GM10847 (cell line): ENCODE results near the gene TCF12.

Experiments
- POLR2A ChIP-seq: IDR thresholded peaks from 2 replicates; pipeline ENCODE4 v1.6.1; 2011; ENCODE audit not compliant: insufficient read length; ENCODE audit errors: extremely low read depth

Gene TCF12

DNA sequence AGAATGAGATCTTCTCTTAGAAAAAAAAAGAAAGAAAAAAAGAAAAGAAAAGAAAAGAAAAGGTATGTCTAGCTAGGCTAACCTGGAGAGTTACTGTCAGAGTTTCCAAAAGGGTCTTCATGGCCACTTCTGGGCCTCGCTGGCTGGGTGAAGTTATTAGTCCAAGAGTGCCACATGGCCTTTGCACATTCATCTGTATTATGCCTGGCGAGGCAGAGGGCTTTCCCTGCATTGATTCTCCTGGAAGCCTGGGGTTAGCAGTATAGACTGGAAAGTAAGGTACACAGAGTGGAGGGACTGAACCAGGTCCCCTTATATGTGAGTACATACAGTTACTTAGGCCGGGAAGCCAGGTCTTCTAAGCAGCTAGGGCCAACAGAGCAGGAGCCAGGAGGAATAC, 403.0 kb downstream of the TCF12 start:
- TF ChIP-seq POLR2A = no peak

GRCh38 chr15:57321973-57322601, 403.6 kb downstream of the TCF12 start:
- no peak for TF ChIP-seq POLR2A

- no peak for TF ChIP-seq POLR2A
Observed at GRCh38 chr15:57322602-57323250, 404.3 kb downstream of the TCF12 start.

DNA sequence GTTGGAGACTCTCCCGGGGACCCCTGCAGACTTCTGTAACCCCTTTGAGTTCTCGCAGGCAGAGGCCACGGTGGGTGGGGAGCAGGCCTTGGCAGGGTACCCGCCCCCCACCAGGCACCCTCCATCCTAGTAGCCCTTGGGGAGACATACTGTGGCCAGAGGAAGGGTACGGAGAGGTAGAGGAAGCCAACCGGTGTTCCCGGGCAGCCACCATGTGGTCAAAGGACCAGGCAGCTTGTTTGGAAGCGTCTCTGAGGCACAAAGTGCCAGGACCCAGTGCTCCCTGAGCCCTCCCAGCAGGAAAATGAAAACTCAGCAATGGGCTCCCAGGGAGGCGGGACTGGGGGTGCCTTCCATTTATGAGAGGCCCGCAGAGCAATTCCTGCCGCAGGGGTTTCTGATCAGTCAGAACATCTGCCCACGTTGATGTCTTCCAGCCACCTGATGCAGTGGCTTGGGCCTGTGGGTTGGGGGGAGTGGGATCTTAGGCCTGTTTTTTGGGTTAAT, 404.9 kb downstream of the TCF12 start:
- no peak for TF ChIP-seq POLR2A

DNA sequence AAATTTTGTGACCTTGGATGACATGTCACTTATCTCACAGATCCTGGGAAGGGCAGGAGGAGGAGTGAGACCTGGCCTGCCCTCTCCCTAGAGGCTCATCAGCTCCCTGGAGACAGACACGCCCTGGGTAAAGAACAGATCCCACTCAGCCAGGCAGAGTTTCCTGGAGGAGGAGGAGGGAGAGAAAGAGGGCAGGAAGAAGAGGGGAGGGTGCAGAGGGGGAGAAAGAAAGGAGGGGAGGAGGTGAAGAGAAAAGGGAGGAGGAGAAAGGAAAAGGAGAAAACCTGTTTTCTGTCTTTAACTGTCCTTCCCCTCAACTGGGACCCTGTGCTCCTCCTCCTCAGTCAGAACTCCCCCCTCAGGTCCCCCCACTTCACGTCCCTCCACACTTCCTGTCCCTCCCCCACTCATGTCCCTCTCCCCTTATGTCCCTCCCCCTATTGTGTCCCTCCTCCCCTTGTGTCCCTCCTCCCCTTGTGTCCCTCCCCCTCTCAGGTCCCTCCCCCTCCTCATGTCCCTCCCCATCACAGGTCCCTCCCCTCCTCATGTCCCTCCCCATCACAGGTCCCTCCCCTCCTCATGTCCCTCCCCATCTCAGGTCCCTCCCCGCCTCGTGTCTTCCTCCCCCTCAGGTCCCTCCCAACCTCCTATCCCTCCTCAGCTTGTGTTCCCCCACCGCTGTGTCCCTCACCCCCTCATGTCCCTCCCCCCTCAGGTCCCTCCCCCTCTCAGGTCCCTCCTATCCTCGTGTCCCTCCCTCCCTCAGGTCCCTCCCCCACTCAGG, 405.6 kb downstream of the TCF12 start:
- TF ChIP-seq POLR2A = no peak

- no peak for TF ChIP-seq POLR2A
Observed at GRCh38 chr15:57324590-57324890, 406.1 kb downstream of the TCF12 start.

DNA sequence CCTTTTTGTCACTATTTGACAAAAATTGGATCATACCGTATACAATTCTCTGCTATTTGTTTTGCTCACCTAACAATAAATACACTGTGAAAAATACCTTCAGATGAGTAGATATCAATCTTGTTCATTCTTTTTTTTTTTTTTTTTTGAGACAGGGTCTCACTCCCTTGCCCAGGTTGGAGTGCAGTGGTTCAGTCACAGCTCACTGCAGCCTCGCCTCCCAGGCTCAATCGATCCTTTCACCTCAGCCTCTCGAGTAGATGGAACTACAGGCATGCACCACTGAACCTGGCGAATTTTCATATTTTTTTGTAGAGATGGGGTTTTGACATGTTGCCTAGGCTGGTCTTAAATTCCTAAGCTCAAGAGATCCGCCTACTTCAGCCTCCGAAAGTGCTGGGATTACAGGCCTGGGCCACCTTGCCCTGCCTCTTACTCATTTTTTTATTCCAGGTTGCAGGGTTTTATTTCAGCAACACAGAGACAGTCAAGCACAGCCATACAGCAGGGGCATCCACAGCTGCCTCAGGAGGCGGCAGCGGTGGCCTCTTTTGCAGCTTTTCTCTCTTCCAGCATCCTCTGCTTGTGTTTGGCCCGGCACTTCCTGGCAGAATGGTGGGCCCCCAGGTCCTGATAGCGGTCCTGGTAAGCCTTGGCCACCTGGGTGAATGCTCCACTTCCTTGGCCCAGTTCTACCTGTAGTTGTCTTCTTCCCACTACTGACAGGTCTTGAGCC, 406.7 kb downstream of the TCF12 start:
- TF ChIP-seq POLR2A = no peak

DNA sequence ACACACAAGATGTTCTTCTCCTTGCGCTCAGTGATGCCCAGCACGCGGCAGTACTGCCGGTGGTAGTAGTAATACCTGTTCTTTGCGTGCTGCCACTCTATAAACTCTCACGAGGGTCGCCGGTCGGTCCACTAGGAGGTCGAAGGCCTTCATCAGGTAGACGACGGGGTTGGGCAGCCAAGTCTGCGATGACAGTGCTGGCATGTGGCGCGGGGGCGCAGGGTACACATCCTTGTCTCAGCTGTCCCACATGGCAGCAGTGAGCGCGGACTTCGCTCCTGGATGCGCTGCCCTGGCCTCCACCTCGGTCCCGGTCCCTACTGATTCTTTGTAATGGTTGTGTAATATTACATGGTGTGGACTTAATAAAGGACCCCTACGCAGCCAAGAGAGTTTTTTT, 407.8 kb downstream of the TCF12 start:
- no peak for TF ChIP-seq POLR2A

GRCh38 chr15:57327985-57328471, 409.6 kb downstream of the TCF12 start:
- no peak for TF ChIP-seq POLR2A

DNA sequence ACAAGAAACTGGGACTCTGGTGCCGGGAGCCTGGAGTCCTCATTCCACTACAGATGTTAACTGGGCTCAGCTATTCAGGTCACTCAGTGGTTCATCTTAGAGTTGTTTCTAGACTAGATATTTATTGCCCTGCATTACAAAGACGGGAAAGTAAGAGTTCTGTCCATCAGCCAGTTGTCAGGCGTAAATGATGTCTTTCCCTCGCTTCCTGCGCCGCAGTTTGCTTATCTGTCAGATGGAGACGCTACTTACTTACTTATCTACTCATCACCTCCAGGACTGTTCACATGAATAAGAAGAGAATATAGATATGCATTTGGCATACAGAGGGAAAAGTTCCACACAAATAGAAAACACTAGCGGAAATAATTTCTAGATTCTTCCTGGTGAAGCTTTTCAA, 410.0 kb downstream of the TCF12 start:
- TF ChIP-seq POLR2A = no peak

DNA sequence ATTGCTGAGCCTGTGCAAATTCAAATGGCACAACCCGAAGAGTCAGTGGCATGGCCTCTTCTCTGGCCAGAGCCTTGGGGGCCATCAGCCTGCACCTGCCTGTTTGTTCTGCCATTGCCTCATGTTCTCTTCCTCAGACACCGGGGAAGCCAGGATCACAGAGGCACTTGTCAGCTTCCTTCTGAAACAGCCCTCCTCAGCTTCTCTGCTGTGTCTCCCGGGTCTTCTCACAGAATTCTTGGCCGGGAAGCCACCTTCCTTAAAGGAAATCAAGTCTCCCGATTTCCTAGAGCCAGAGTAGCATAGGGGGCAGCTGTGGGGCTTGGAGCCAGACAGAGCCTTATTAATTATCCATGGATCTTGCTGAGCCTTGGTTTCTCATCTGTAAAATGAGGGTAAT, 410.5 kb downstream of the TCF12 start:
- TF ChIP-seq POLR2A = no peak

DNA sequence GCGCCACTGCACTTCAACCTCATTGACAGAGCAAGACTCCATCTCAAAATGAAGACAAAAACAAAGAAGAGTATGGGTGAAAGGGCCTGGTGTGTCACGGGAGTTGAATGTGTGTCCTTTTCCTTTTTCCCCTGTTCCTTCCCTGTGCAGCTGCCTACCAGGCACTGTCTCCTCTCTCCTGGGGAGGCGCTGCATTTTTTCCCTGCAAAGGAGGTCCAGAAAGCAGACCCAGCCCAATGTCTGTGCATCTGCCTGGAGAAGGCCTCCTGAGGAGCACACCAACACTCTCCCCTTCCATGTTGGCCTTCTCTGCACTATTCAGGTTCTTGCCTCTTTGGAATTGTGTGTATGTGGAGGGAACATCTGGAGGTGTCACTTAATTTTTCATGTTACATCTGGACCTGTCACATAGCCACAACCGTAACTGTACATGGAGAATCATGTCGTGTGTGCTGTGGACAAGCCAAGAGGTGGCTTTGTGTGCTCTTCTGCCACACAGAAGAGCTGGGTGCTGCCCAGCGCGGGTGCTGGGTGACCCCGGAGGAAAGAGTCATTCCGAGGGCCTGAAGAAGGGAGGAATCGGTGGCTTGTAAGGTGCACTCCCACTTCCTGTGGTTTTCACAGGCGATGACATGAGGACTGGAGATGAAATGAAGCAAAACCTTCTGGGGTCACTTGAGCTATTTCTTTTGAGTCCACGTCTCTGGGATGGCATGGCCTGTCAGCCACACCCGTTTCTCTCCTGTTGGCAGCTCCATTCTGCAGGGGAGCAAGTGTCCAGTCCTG, 411.3 kb downstream of the TCF12 start:
- no peak for TF ChIP-seq POLR2A

DNA sequence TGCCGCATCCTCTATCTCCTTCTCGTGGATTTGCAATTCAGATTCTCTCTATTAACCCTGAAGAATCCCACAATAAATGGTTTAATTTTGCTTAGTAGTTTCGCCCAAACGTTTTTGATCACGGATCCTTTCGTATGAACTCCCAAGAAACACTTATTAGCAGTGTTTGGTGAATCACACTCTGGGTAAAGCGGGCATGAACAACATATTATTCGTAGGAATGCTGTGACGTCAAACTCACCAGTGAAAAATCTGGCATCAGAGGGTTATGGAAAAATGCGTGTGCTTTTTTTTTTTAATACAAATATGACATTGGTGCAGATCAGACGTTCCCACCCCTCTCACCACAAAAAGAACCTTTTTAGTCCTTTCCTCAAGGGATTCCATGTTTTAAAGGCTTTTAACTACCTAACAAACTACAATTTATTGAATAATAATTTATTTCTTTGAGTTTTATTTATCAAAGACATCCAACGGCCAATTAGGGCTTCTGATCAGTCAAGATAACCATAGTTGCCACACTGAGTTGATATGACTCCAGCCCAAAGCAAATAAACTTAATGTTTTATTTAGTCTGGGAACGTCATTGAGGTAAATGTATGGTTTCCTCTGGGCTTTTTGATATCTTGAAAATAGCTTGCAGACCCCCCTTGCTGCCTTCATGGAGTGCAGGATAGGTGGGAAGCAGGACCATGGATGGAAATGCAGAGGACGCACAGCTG, 412.3 kb downstream of the TCF12 start:
- no peak for TF ChIP-seq POLR2A

DNA sequence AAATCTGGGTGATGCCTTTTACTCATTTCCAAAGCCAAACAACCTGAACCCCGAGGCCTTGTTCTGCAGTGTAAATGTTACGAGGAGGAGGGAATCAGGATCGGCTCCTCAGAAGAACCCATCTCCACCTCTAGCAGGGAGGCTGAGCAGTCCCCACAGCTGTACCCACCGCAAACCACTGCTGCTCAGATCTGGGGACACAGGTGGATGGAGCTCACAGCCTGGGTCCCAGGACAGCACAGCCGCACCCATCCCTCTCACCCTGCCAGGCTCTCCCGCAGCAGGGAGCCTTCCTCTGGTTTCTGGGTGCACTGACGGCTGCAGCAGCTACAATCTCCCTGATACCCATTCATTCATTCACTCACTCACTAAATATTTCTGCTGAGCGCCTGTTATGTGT, 413.9 kb downstream of the TCF12 start:
- TF ChIP-seq POLR2A = no peak

DNA sequence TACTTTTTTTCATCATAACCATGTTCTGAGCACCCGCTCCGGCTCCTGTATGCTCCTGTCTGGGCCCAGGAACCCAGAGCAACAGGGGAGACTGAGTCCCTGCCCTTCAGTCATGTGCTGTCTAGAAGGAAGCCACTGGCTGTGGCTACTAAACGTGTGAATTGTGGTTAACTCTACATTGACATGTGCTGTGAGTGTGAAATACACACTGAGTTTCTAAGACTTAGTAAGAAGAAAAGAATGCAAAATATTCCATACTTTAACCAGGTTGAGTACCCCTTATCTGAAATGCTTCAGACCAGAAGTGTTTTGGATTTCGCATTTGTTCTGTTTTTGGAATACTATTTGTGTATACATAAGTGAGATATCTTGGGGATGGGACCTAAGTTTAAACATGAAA, 415.0 kb downstream of the TCF12 start:
- no peak for TF ChIP-seq POLR2A

GRCh38 chr15:57334257-57334656, 415.8 kb downstream of the TCF12 start:
- TF ChIP-seq POLR2A = no peak
